HepG2 (cell line): ENCODE results near the gene FAM111B. TPM values are rescaled to one million over a fixed set of nuclear protein-coding genes. Genes with fewer than 3 reads are reported as not detected.

Experiments used
- ATF2 ChIP-seq: sonication (generic); formaldehyde crosslinking; IDR thresholded peaks from 2 replicates; pipeline ENCODE4 v1.4.0; 2020; ENCODE audit warnings: missing genetic modification reagents
- HNRNPL ChIP-seq: fragments of 200-400 bp; formaldehyde crosslinking; IDR thresholded peaks from 2 replicates; pipeline ENCODE4 v1.6.1; 2017; ENCODE audit warnings: mild to moderate bottlenecking, low read depth, low read length
- HOXA5 ChIP-seq: sonication (generic); formaldehyde crosslinking; IDR thresholded peaks from 2 replicates; pipeline ENCODE4 v1.4.0; 2020; ENCODE audit warnings: missing genetic modification reagents
- KIAA2018 ChIP-seq: sonication (generic); formaldehyde crosslinking; IDR thresholded peaks from 2 replicates; pipeline ENCODE4 v1.5.0; 2020; ENCODE audit warnings: mild to moderate bottlenecking, missing genetic modification reagents, borderline replicate concordance
- NR2F6 ChIP-seq, 2 experiments: IDR thresholded peaks; 2 replicates each; pipeline ENCODE4 v1.6.1; 2016; ENCODE audit warnings: antibody characterized with exemption in 1 of 2, mild to moderate bottlenecking in 1 of 2
- THYN1 ChIP-seq: sonication (generic); formaldehyde crosslinking; IDR thresholded peaks from 2 replicates; pipeline ENCODE4 v1.8.1; 2023; ENCODE audit warnings: low read depth, mild to moderate bottlenecking, moderate library complexity, missing genetic modification reagents, borderline replicate concordance
- ZBTB37 ChIP-seq: sonication (generic); formaldehyde crosslinking; IDR thresholded peaks from 2 replicates; pipeline ENCODE4 v1.4.0; 2020; ENCODE audit warnings: mild to moderate bottlenecking, missing genetic modification reagents
- ZBTB43 ChIP-seq: sonication (generic); formaldehyde crosslinking; conservative IDR thresholded peaks from 2 replicates; pipeline ENCODE4 v1.4.0; 2020; ENCODE audit warnings: missing genetic modification reagents
- ZMYM4 ChIP-seq: sonication (generic); formaldehyde crosslinking; IDR thresholded peaks from 2 replicates; pipeline ENCODE4 v1.8.1; 2023; ENCODE audit warnings: mild to moderate bottlenecking, missing genetic modification reagents
- ZNF678 ChIP-seq: sonication (generic); formaldehyde crosslinking; IDR thresholded peaks from 2 replicates; pipeline ENCODE4 v1.4.0; 2020; ENCODE audit warnings: mild to moderate bottlenecking, missing genetic modification reagents
- ZNF770 ChIP-seq: sonication (generic); formaldehyde crosslinking; IDR thresholded peaks from 2 replicates; pipeline ENCODE4 v1.5.0; 2020; ENCODE audit warnings: mild to moderate bottlenecking, missing genetic modification reagents
- polyA plus RNA-seq, 8 experiments: library from polyadenylated mRNA; depleted of rRNA in 3 of 8; stranded (reverse) in 7 of 8; unstranded in 1 of 8; fragments of >200 nt; fragmentation: Illumina TruSeq in 4 of 8; extraction: Trizol in 4 of 8; gene quantifications; 2 replicates each; pipeline versions ENCODE4 v1.2.1 to v1.2.3, GENCODE V29; 2011 to 2016; ENCODE audit warnings: low read depth in 4 of 8, missing spikeins in 1 of 8, mixed read lengths in 1 of 8; ENCODE audit not compliant: insufficient read depth in 1 of 8
- total RNA-seq, 5 experiments: library from RNA; depleted of rRNA; stranded (reverse); fragments of >200 nt; fragmentation: Illumina TruSeq; extraction: Trizol; gene quantifications; 2 replicates each; pipeline ENCODE4 v1.2.3, GENCODE V29; 2016; ENCODE audit warnings: low read depth in 1 of 5
- TF ChIP-seq, protein P1 (sequence below): IDR thresholded peaks from 2 replicates; pipeline ENCODE4 v1.6.1; 2016; ENCODE audit warnings: missing genetic modification reagents, missing compliant biosample characterization

The FAM111B gene
- total and polyA plus RNA-seq, 2 of the 13 experiments (the other 11 are each of a cell fraction or from before 2014, with no cell fraction given): 1.6 to 28.2 TPM

- TF ChIP-seq ZNF678 (CRISPR knock-in tag) (no peak), ATF2 (CRISPR knock-in tag) (0 out of 2 replicates have a peak, but pooled peaks have one; percentile 21), THYN1 (CRISPR knock-in tag) (no peak), ZNF770 (0 out of 2 replicates have a peak, but pooled peaks have one; percentile 25), ZBTB37 (CRISPR knock-in tag) (no peak), NR2F6 (IDR thresholded peaks at IDR 0.05) (peak; percentile 62), NR2F6 (CRISPR knock-in tag; IDR thresholded peaks at IDR 0.05) (peak; percentile 87), HNRNPL (no peak), ZBTB43 (no peak), KIAA2018 (no peak), ZMYM4 (CRISPR knock-in tag) (peak; percentile 67), HOXA5 (no peak)
- TF ChIP-seq, protein P1, sequence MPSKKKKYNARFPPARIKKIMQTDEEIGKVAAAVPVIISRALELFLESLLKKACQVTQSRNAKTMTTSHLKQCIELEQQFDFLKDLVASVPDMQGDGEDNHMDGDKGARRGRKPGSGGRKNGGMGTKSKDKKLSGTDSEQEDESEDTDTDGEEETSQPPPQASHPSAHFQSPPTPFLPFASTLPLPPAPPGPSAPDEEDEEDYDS (CRISPR knock-in tag): no peak
These were observed 67.1 kb downstream of the FAM111B start (continued) for GRCh38 chr11:59173964-59174663.
